SK-N-SH (cell line): ENCODE measurements around the gene CAD. TPM values are rescaled to one million over a fixed set of nuclear protein-coding genes. Genes with fewer than 3 reads are reported as not detected.

ENCODE experiments used
- CTCF ChIA-PET: fragments of 300-600, 350-600 bp; formaldehyde crosslinking; extraction: SDS; loops from one replicate; lab custom pipeline; 2021; lab: Yijun Ruan, JAX
- POLR2A ChIA-PET: fragments of 350-600 bp; sonication (Branson Sonifier 250); formaldehyde crosslinking; extraction: SDS; loops from one replicate; lab custom pipeline; 2020; ENCODE audit warnings: antibody characterized with exemption, inconsistent platforms; lab: Yijun Ruan, JAX
- DNase-seq: peaks from one replicate; pipeline ENCODE4 v3.0.0; 2012
- H2AFZ ChIP-seq: fragments of 200-600 bp; sonication (generic); 2 replicates; pipeline ENCODE4 v1.8.1; 2016; ENCODE audit warnings: antibody characterized with exemption, mild to moderate bottlenecking, low read depth
- H3F3A ChIP-seq: fragments of 200-600 bp; sonication (generic); replicated peaks from 2 replicates; pipeline ENCODE3; 2016; ENCODE audit warnings: antibody characterized with exemption, mild to moderate bottlenecking; ENCODE audit not compliant: insufficient read depth
- H3K27ac ChIP-seq, 2 experiments: fragments of 200-500 bp in 1 of 2; fragments of 200-600 bp in 1 of 2; sonication (Bioruptor generic) in 1 of 2; sonication (generic), shearing (Covaris generic) in 1 of 2; 2 replicates each; pipeline versions ENCODE4 v1.5.1 to v1.6.1; 2014 to 2016; ENCODE audit warnings: low read depth in 2 of 2, inconsistent platforms in 1 of 2, low read length in 1 of 2, mild to moderate bottlenecking in 1 of 2, mixed read lengths in 1 of 2
- H3K27me3 ChIP-seq: fragments of 200-600 bp; sonication (generic), shearing (Covaris generic); 2 replicates; pipeline ENCODE4 v1.6.1; 2016; ENCODE audit warnings: mixed run types; ENCODE audit not compliant: insufficient read depth
- H3K36me3 ChIP-seq, 2 experiments: fragments of 200-500 bp in 1 of 2; fragments of 200-600 bp in 1 of 2; sonication (Bioruptor generic) in 1 of 2; sonication (generic) in 1 of 2; replicated peaks in 1 of 2; 2 replicates each; pipeline versions ENCODE3 to v1.5.1; 2014 to 2016; ENCODE audit warnings: low read length in 1 of 2, mild to moderate bottlenecking in 1 of 2; ENCODE audit not compliant: insufficient read depth in 2 of 2, control insufficient read depth in 1 of 2
- H3K4me1 ChIP-seq, 2 experiments: fragments of 200-500 bp in 1 of 2; fragments of 200-600 bp in 1 of 2; sonication (Bioruptor generic) in 1 of 2; sonication (generic), shearing (Covaris generic) in 1 of 2; 2 replicates each; pipeline versions ENCODE4 v1.5.1 to v1.6.1; 2014 to 2016; ENCODE audit warnings: low read depth in 1 of 2, low read length in 1 of 2, mixed run types in 1 of 2; ENCODE audit not compliant: insufficient read depth in 2 of 2, control insufficient read depth in 1 of 2
- H3K4me2 ChIP-seq: fragments of 200-600 bp; sonication (generic), shearing (Covaris generic); 2 replicates; pipeline ENCODE4 v1.6.1; 2017; ENCODE audit warnings: mixed run types
- H3K4me3 ChIP-seq, 2 experiments: fragments of 200-500 bp in 1 of 2; fragments of 200-600 bp in 1 of 2; sonication (Bioruptor generic) in 1 of 2; sonication (generic), shearing (Covaris generic) in 1 of 2; 2 replicates each; pipeline versions ENCODE4 v1.5.1 to v1.8.1; 2014 to 2016; ENCODE audit warnings: low read depth in 2 of 2, inconsistent platforms in 1 of 2, low read length in 1 of 2, mild to moderate bottlenecking in 1 of 2, mixed read lengths in 1 of 2, moderate library complexity in 1 of 2
- H3K79me2 ChIP-seq: fragments of 200-600 bp; sonication (generic); 2 replicates; pipeline ENCODE4 v1.8.1; 2017; ENCODE audit warnings: mild to moderate bottlenecking; ENCODE audit not compliant: insufficient read depth
- H3K9ac ChIP-seq: fragments of 200-600 bp; sonication (generic); 2 replicates; pipeline ENCODE4 v1.6.1; 2017; ENCODE audit warnings: mixed run types
- H3K9me2 ChIP-seq: fragments of 200-600 bp; sonication (generic); 2 replicates; pipeline ENCODE4 v1.6.1; 2017; ENCODE audit warnings: mixed run types
- H3K9me3 ChIP-seq: fragments of 200-600 bp; sonication (generic); 2 replicates; pipeline ENCODE4 v1.6.1; 2017; ENCODE audit warnings: mixed run types, mild to moderate bottlenecking, moderate library complexity
- H4K20me1 ChIP-seq: fragments of 200-600 bp; sonication (generic); 2 replicates; pipeline ENCODE4 v1.6.1; 2017; ENCODE audit warnings: mild to moderate bottlenecking, mixed run types; ENCODE audit not compliant: insufficient read depth
- CHD2 ChIP-seq: fragments of 150-350 bp; IDR thresholded peaks from 2 replicates; pipeline ENCODE4 v1.6.1; 2018; ENCODE audit warnings: low read length; ENCODE audit not compliant: partially characterized antibody
- EZH2phosphoT487 ChIP-seq: fragments of 200-600 bp; sonication (generic); IDR thresholded peaks from 2 replicates; pipeline ENCODE4 v1.6.1; 2017; ENCODE audit warnings: low read depth, mixed run types, mild to moderate bottlenecking, antibody characterized with exemption, moderate library complexity, borderline replicate concordance
- FOSL2 ChIP-seq: IDR thresholded peaks from 2 replicates; pipeline ENCODE4 v1.4.0; 2012; ENCODE audit warnings: low read depth, mild to moderate bottlenecking, moderate library complexity, borderline replicate concordance
- FOXM1 ChIP-seq: IDR thresholded peaks from 2 replicates; pipeline ENCODE4 v1.4.0; 2012; ENCODE audit warnings: low read depth, mild to moderate bottlenecking
- GABPA ChIP-seq: IDR thresholded peaks from 2 replicates; pipeline ENCODE4 v1.4.0; 2012; ENCODE audit warnings: low read depth, mild to moderate bottlenecking
- JUND ChIP-seq: IDR thresholded peaks from 2 replicates; pipeline ENCODE4 v1.4.0; 2012
- MEF2A ChIP-seq: IDR thresholded peaks from 2 replicates; pipeline ENCODE4 v1.4.0; 2012; ENCODE audit warnings: low read depth, borderline replicate concordance
- NFIC ChIP-seq: IDR thresholded peaks from 2 replicates; pipeline ENCODE4 v1.4.0; 2012; ENCODE audit warnings: borderline replicate concordance
- RAD21 ChIP-seq: IDR thresholded peaks from 2 replicates; pipeline ENCODE4 v1.6.1; 2012; ENCODE audit warnings: mild to moderate bottlenecking, low read length
- RCOR1 ChIP-seq: fragments of 150-350 bp; IDR thresholded peaks from 2 replicates; pipeline ENCODE4 v1.6.1; 2017; ENCODE audit warnings: antibody characterized with exemption, low read length
- RFX5 ChIP-seq: IDR thresholded peaks from 2 replicates; pipeline ENCODE4 v1.6.1; 2012; ENCODE audit warnings: mild to moderate bottlenecking, improper control_type of control experiment, low read length
- RXRA ChIP-seq: IDR thresholded peaks from 2 replicates; pipeline ENCODE4 v1.4.0; 2012; ENCODE audit warnings: low read depth, mild to moderate bottlenecking, borderline replicate concordance
- TEAD4 ChIP-seq: IDR thresholded peaks from 2 replicates; pipeline ENCODE4 v1.4.0; 2012; ENCODE audit warnings: mild to moderate bottlenecking, borderline replicate concordance; ENCODE audit not compliant: insufficient read depth
- WGBS: methylation state at CpG from one replicate; pipeline ENCODE4 v1.1.6; 2017; ENCODE audit warnings: low lambda C conversion rate; 5-methylcytosine and 5-hydroxymethylcytosine counted together
- polyA plus RNA-seq, 3 experiments: library from polyadenylated mRNA; depleted of rRNA; stranded (reverse); fragments of >200 nt; gene quantifications; 2 replicates each; pipeline ENCODE4 v1.2.3, GENCODE V29; 2012
- TF ChIP-seq, protein P1 (sequence below): fragments of 150-350 bp; IDR thresholded peaks from 2 replicates; pipeline ENCODE4 v1.6.1; 2017; ENCODE audit warnings: antibody characterized with exemption, low read length, low read depth, borderline replicate concordance
- TF ChIP-seq, protein P2 (sequence below): IDR thresholded peaks from 2 replicates; pipeline ENCODE4 v1.6.1; 2012; ENCODE audit warnings: mild to moderate bottlenecking, low read depth, low read length, moderate library complexity
- TF ChIP-seq, protein P3 (sequence below): IDR thresholded peaks from 2 replicates; pipeline ENCODE4 v1.4.0; 2012; ENCODE audit warnings: low read depth
- TF ChIP-seq, protein P4 (sequence below): fragments of 150-350 bp; IDR thresholded peaks from 2 replicates; pipeline ENCODE4 v1.6.1; 2016; ENCODE audit warnings: mild to moderate bottlenecking, low read depth, low read length
- TF ChIP-seq, protein P5 (sequence below): IDR thresholded peaks from 2 replicates; pipeline ENCODE4; 2012

CAD gene
- polyA plus RNA-seq, 1 of the 3 experiments (the other 2 are of a cell fraction), result 47.6 TPM

DNA sequence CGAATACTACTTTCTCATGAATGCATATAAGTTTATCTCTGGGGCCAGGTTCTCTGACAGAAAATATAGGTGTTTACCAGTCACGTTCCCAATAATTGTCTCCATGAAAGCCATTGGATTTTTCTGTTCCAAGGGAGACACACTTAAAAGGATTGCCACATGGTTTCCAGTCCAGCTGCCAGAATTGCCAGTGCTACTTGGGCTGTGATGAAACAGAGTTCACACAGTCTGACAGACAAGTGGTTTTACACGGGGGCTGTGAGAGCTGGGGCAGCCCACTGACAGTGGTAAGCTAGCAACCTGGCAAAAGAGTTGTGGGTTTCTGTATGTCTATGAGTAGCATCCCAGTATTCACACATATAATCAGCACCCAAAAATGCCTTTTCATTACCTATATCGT, 33.1 kb upstream of the CAD start:
- POLR2A ChIA-PET, result no interaction called here
- Histone ChIP-seq H3K27ac (no peak overlapping the region), H3K27me3 (no peaks in the 10 kb centered on the region), H4K20me1 (no peaks in the 10 kb centered on the region), H3K4me2 (no peak overlapping the region), H3K4me1 (peaks cover 0 to 37% of the 10 kb centered on the region in 2 experiments; a peak in 3 of 4 replicates), H3K9ac (no peak overlapping the region), H3K9me2 (no peaks in the 10 kb centered on the region), H2AFZ (no peak overlapping the region), H3K36me3 (no peaks in the 10 kb centered on the region), H3F3A (peaks cover 13% of the 10 kb centered on the region), H3K4me3 (no peak overlapping the region), H3K79me2 (no peaks in the 10 kb centered on the region)
- 72% methylated on average over 4 of the region's 4 CpGs for WGBS
- DNase-seq, result no peak
- no peak for TF ChIP-seq RCOR1
- TF ChIP-seq, protein P1, sequence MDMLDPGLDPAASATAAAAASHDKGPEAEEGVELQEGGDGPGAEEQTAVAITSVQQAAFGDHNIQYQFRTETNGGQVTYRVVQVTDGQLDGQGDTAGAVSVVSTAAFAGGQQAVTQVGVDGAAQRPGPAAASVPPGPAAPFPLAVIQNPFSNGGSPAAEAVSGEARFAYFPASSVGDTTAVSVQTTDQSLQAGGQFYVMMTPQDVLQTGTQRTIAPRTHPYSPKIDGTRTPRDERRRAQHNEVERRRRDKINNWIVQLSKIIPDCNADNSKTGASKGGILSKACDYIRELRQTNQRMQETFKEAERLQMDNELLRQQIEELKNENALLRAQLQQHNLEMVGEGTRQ, result no peak
- no peak for TF ChIP-seq MEF2A
- no peak for TF ChIP-seq FOXM1
- no peak for TF ChIP-seq RFX5
- TF ChIP-seq GABPA, result no peak
- no peak for TF ChIP-seq RXRA
- TF ChIP-seq, protein P2, sequence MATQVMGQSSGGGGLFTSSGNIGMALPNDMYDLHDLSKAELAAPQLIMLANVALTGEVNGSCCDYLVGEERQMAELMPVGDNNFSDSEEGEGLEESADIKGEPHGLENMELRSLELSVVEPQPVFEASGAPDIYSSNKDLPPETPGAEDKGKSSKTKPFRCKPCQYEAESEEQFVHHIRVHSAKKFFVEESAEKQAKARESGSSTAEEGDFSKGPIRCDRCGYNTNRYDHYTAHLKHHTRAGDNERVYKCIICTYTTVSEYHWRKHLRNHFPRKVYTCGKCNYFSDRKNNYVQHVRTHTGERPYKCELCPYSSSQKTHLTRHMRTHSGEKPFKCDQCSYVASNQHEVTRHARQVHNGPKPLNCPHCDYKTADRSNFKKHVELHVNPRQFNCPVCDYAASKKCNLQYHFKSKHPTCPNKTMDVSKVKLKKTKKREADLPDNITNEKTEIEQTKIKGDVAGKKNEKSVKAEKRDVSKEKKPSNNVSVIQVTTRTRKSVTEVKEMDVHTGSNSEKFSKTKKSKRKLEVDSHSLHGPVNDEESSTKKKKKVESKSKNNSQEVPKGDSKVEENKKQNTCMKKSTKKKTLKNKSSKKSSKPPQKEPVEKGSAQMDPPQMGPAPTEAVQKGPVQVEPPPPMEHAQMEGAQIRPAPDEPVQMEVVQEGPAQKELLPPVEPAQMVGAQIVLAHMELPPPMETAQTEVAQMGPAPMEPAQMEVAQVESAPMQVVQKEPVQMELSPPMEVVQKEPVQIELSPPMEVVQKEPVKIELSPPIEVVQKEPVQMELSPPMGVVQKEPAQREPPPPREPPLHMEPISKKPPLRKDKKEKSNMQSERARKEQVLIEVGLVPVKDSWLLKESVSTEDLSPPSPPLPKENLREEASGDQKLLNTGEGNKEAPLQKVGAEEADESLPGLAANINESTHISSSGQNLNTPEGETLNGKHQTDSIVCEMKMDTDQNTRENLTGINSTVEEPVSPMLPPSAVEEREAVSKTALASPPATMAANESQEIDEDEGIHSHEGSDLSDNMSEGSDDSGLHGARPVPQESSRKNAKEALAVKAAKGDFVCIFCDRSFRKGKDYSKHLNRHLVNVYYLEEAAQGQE, result no peak
- TF ChIP-seq, protein P3, sequence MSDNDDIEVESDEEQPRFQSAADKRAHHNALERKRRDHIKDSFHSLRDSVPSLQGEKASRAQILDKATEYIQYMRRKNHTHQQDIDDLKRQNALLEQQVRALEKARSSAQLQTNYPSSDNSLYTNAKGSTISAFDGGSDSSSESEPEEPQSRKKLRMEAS, result no peak
- TF ChIP-seq, protein P4, sequence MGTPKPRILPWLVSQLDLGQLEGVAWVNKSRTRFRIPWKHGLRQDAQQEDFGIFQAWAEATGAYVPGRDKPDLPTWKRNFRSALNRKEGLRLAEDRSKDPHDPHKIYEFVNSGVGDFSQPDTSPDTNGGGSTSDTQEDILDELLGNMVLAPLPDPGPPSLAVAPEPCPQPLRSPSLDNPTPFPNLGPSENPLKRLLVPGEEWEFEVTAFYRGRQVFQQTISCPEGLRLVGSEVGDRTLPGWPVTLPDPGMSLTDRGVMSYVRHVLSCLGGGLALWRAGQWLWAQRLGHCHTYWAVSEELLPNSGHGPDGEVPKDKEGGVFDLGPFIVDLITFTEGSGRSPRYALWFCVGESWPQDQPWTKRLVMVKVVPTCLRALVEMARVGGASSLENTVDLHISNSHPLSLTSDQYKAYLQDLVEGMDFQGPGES, result no peak
- no peak for TF ChIP-seq RAD21
- TF ChIP-seq NFIC, result no peak
- no peak for TF ChIP-seq TEAD4
- TF ChIP-seq EZH2phosphoT487, result no peak
- no peak for TF ChIP-seq CHD2
- TF ChIP-seq JUND, result no peak
- TF ChIP-seq FOSL2, result no peak
- TF ChIP-seq, protein P5, sequence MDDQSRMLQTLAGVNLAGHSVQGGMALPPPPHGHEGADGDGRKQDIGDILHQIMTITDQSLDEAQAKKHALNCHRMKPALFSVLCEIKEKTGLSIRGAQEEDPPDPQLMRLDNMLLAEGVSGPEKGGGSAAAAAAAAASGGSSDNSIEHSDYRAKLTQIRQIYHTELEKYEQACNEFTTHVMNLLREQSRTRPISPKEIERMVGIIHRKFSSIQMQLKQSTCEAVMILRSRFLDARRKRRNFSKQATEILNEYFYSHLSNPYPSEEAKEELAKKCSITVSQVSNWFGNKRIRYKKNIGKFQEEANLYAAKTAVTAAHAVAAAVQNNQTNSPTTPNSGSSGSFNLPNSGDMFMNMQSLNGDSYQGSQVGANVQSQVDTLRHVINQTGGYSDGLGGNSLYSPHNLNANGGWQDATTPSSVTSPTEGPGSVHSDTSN, result no peak
- TF ChIP-seq, all 33 proteins: peak for 0
- no peaks in the 10 kb centered on the region for H3K9me3 ChIP-seq
- CTCF ChIA-PET, result interaction anchor here (0.7 to 7.0 kb wide), 12 partner anchors 9 to 222 kb away, joined by 3 to 57 read pairs (median 4); partner anchors contain the start of gene ABHD1
